ENCODE measurements around the gene L3MBTL1. TPM values are rescaled to one million over a fixed set of nuclear protein-coding genes. Genes with fewer than 3 reads are reported as not detected.

L3MBTL1 gene
- polyA plus RNA-seq, 3 donors, result 0.31 to 9.0 (median 0.36) TPM

DNA sequence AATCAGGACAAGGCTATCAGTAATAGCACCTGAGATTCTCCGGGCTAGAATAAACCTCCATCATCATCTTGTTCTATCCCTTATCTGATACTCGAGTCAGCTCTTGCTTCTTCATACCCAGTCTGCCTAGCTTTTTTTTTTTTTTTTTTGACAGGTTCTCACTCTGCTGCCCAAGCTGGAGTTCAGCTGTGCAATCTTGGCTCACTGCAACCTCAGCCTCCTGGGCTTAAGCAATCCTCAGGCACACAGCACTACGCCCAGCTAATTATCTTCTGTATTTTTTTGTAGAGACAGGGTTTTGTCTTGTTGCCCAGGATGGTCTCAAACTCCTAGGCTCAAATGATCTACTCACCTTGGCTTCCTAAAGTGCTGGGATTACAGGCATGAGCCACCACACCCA, 30.3 kb upstream of the L3MBTL1 start:
- no peak overlapping the region for H3K4me3 Mint-ChIP-seq
- Histone ChIP-seq H3K4me1 (ENCODE audit: control insufficient read depth in 1 of 2, insufficient read depth in 2 of 2, low read length in 2 of 2) (no peaks in the 10 kb centered on the region), H3K9ac (ENCODE audit: insufficient read depth, low read length, poor library complexity, severe bottlenecking) (no peak overlapping the region), H2AFZ (ENCODE audit: insufficient read depth, low read depth, low read length, poor library complexity, severe bottlenecking) (no peak overlapping the region), H3K79me2 (ENCODE audit: insufficient read depth, low read length) (no peaks in the 10 kb centered on the region), H3K27ac (ENCODE audit: low read depth in 1 of 2, low read length in 2 of 2) (no peak overlapping the region), H3K4me2 (replicated peaks; ENCODE audit: extremely low read depth, low read length, poor library complexity, severe bottlenecking) (no peak overlapping the region), H3K9me3 (replicated peaks in 1 of 2; ENCODE audit: control insufficient read depth in 1 of 2, insufficient read depth in 1 of 2, low read length in 2 of 2) (peaks cover 0 to 6% of the 10 kb centered on the region in 2 donors), H3K27me3 (ENCODE audit: control insufficient read depth in 2 of 2, insufficient read depth in 2 of 2, low read length in 2 of 2) (no peaks in the 10 kb centered on the region), H3K4me3 (replicated peaks in 1 of 3; ENCODE audit: low read depth in 2 of 3, low read length in 3 of 3) (no peak overlapping the region), H3K36me3 (replicated peaks in 1 of 2; ENCODE audit: control insufficient read depth in 1 of 2, insufficient read depth in 2 of 2, low read length in 2 of 2) (no peaks in the 10 kb centered on the region), H4K20me1 (ENCODE audit: insufficient read depth, low read length) (peaks cover 5% of the 10 kb centered on the region)
- TF ChIP-seq, protein P1, sequence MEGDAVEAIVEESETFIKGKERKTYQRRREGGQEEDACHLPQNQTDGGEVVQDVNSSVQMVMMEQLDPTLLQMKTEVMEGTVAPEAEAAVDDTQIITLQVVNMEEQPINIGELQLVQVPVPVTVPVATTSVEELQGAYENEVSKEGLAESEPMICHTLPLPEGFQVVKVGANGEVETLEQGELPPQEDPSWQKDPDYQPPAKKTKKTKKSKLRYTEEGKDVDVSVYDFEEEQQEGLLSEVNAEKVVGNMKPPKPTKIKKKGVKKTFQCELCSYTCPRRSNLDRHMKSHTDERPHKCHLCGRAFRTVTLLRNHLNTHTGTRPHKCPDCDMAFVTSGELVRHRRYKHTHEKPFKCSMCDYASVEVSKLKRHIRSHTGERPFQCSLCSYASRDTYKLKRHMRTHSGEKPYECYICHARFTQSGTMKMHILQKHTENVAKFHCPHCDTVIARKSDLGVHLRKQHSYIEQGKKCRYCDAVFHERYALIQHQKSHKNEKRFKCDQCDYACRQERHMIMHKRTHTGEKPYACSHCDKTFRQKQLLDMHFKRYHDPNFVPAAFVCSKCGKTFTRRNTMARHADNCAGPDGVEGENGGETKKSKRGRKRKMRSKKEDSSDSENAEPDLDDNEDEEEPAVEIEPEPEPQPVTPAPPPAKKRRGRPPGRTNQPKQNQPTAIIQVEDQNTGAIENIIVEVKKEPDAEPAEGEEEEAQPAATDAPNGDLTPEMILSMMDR (IDR thresholded peaks at IDR 0.05), result no peak
- 94% methylated on average over 2 of the region's 3 CpGs for WGBS (ENCODE audit: insufficient coverage)
- no peak for DNase-seq
- peak overlapping the region in 1 of 7 donors; percentile 50 for H3K27ac Mint-ChIP-seq
- H3K36me3 Mint-ChIP-seq, result peaks cover 0 to 2% of the 10 kb centered on the region in 2 donors
- peaks cover 3 to 15% (median 9%) of the 10 kb centered on the region in 7 donors for H3K9me3 Mint-ChIP-seq
- intact Hi-C loops (cut with micrococcal nuclease), result no loop called here
- H3K4me1 Mint-ChIP-seq, result peaks cover 9% of the 10 kb centered on the region
- peaks cover 2 to 6% (median 5%) of the 10 kb centered on the region in 3 donors for H3K27me3 Mint-ChIP-seq (ENCODE audit: low read depth in 3 of 3)

DNA sequence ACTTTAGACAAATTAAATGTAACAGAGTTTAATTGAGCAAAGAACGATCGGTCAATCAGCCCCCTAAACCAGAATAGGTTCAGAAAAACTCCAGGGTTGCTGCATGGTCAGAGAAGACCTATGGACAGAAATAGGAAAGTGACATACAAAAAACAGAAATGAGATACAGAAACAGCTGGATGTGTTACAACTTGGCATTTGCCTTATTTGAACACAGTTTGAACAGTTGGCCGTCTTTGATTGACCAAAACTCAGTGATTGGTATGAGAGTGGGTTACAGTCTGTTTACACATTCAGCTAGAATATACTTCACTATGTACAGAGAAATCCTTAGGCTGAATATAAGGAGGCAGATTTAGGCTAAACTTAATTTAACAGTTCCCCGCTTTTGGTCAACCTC, 29.9 kb upstream of the L3MBTL1 start:
- intact Hi-C loops (cut with micrococcal nuclease), result no loop called here
- peaks cover under 1% of the 10 kb centered on the region for H4K20me1 ChIP-seq (ENCODE audit: insufficient read depth, low read length)
- H3K4me1 ChIP-seq (ENCODE audit: control insufficient read depth in 1 of 2, insufficient read depth in 2 of 2, low read length in 2 of 2), result no peaks in the 10 kb centered on the region
- Mint-ChIP-seq H3K27me3 (ENCODE audit: low read depth in 3 of 3) (peaks cover 2 to 6% (median 5%) of the 10 kb centered on the region in 3 donors), H3K27ac (no peak overlapping the region), H3K4me1 (peaks cover 7% of the 10 kb centered on the region), H3K9me3 (peaks cover 3 to 17% (median 9%) of the 10 kb centered on the region in 7 donors), H3K4me3 (no peak overlapping the region), H3K36me3 (peaks cover 0 to 2% of the 10 kb centered on the region in 2 donors)
- H3K4me3 ChIP-seq (replicated peaks in 1 of 3; ENCODE audit: low read depth in 2 of 3, low read length in 3 of 3), result no peak overlapping the region
- H3K9me3 ChIP-seq (replicated peaks in 1 of 2; ENCODE audit: control insufficient read depth in 1 of 2, insufficient read depth in 1 of 2, low read length in 2 of 2), result peaks cover 0 to 6% of the 10 kb centered on the region in 2 donors
- no peak overlapping the region for H3K9ac ChIP-seq (ENCODE audit: insufficient read depth, low read length, poor library complexity, severe bottlenecking)
- TF ChIP-seq, protein P1 (IDR thresholded peaks at IDR 0.05), result no peak
- no peak overlapping the region for H2AFZ ChIP-seq (ENCODE audit: insufficient read depth, low read depth, low read length, poor library complexity, severe bottlenecking)
- no peaks in the 10 kb centered on the region for H3K27me3 ChIP-seq (ENCODE audit: control insufficient read depth in 2 of 2, insufficient read depth in 2 of 2, low read length in 2 of 2)
- DNase-seq, result no peak
- no peaks in the 10 kb centered on the region for H3K36me3 ChIP-seq (replicated peaks in 1 of 2; ENCODE audit: control insufficient read depth in 1 of 2, insufficient read depth in 2 of 2, low read length in 2 of 2)
- WGBS (ENCODE audit: insufficient coverage), result no CpG with 5 or more reads among the region's 4 CpGs
- H3K27ac ChIP-seq (ENCODE audit: low read depth in 1 of 2, low read length in 2 of 2), result no peak overlapping the region
- no peak overlapping the region for H3K4me2 ChIP-seq (replicated peaks; ENCODE audit: extremely low read depth, low read length, poor library complexity, severe bottlenecking)
- no peaks in the 10 kb centered on the region for H3K79me2 ChIP-seq (ENCODE audit: insufficient read depth, low read length)
